ENCODE results near the gene ADGRL3. TPM values are rescaled to one million over a fixed set of nuclear protein-coding genes. Genes with fewer than 3 reads are reported as not detected.

Gene ADGRL3
- total RNA-seq, 1 donor from 2014 or later: 31.3 TPM

DNA sequence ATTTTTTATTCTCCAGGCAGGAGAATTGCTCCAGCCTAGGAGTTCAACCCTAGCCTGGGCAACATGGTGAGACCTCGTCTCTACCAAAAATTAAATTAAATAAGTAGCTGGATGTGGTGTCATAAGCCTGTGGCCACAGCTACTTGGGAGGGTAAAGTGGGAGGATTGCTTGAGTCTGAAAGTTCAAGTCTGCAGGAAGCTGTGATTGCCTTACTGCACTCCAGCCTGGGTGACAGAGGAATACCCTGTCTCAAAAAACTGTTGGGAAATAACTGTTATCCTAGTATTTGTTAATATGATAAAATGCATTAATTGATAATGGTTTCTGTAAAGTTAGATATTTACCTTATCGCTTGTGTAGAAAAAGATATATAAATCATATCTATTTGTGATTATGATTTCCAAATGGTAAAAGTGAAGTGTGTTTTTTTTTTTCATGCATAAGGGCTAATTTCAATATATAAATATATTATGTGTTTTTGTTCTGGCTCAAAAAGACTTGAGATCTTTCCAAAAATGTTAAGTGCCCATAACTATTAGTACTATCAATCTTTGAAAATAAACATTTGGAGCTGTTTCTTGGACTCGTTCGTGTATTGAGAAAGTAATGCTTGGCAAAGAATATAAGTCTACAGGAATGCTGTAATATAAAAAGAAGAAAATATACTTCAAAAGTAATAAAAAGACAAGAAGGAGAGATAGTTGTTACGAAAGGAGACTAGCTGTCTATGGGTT lies 396.6 kb downstream of the ADGRL3 start:
- no peaks in the 10 kb centered on the region for H3K36me3 ChIP-seq (ENCODE audit: insufficient read depth, low read length)
- H3K4me1 ChIP-seq (ENCODE audit: insufficient read depth, low read length): no peaks in the 10 kb centered on the region
- H3K9ac ChIP-seq (ENCODE audit: low read length): no peak overlapping the region
- H4K20me1 ChIP-seq (ENCODE audit: insufficient read depth, low read length): no peaks in the 10 kb centered on the region
- no peaks in the 10 kb centered on the region for H3K9me3 Mint-ChIP-seq (ENCODE audit: unreplicated experiment)
- no peaks in the 10 kb centered on the region for H3K27me3 ChIP-seq (ENCODE audit: insufficient read depth, low read length)
- H3K4me3 ChIP-seq (ENCODE audit: insufficient read depth, low read depth, low read length): no peak overlapping the region
- H3K9me3 ChIP-seq (ENCODE audit: insufficient read depth, low read depth, low read length): no peaks in the 10 kb centered on the region
- H3K4me1 Mint-ChIP-seq (ENCODE audit: low read depth, unreplicated experiment): peaks cover 1% of the 10 kb centered on the region
- H2AFZ ChIP-seq (ENCODE audit: low read depth, low read length): no peak overlapping the region
- H3K27me3 Mint-ChIP-seq (ENCODE audit: low read depth, unreplicated experiment): no peaks in the 10 kb centered on the region
- H3K4me2 ChIP-seq (ENCODE audit: low read length): no peak overlapping the region
- H3K27ac ChIP-seq (ENCODE audit: low read depth, low read length): no peak overlapping the region
- no peak overlapping the region for H3K4me3 Mint-ChIP-seq (ENCODE audit: unreplicated experiment)
- no peaks in the 10 kb centered on the region for H3K79me2 ChIP-seq (ENCODE audit: insufficient read depth, low read length)
- no peak overlapping the region for H3K27ac Mint-ChIP-seq (ENCODE audit: unreplicated experiment)
- DNase-seq (ENCODE audit: low read depth): no peak
- no peak for FAIRE-seq
- H3K36me3 Mint-ChIP-seq (ENCODE audit: low read depth, unreplicated experiment): no peaks in the 10 kb centered on the region
- TF ChIP-seq CTCF (IDR thresholded peaks at IDR 0.05; ENCODE audit: insufficient read depth, low read depth, low read length) (no peak), EZH2 (IDR thresholded peaks at IDR 0.05; ENCODE audit: insufficient read depth, low read length) (no peak)

- no peaks in the 10 kb centered on the region for H3K27me3 ChIP-seq (ENCODE audit: insufficient read depth, low read length)
- no peak overlapping the region for H3K4me3 Mint-ChIP-seq (ENCODE audit: unreplicated experiment)
- peaks cover 1% of the 10 kb centered on the region for H3K9me3 Mint-ChIP-seq (ENCODE audit: unreplicated experiment)
- H3K4me3 ChIP-seq (ENCODE audit: insufficient read depth, low read depth, low read length): no peak overlapping the region
- H3K79me2 ChIP-seq (ENCODE audit: insufficient read depth, low read length): no peaks in the 10 kb centered on the region
- H3K4me2 ChIP-seq (ENCODE audit: low read length): no peak overlapping the region
- H3K9ac ChIP-seq (ENCODE audit: low read length): no peak overlapping the region
- FAIRE-seq (no peak), DNase-seq (ENCODE audit: low read depth) (no peak)
- no peaks in the 10 kb centered on the region for H3K27me3 Mint-ChIP-seq (ENCODE audit: low read depth, unreplicated experiment)
- H3K9me3 ChIP-seq (ENCODE audit: insufficient read depth, low read depth, low read length): no peaks in the 10 kb centered on the region
- no peak overlapping the region for H2AFZ ChIP-seq (ENCODE audit: low read depth, low read length)
- no peak for TF ChIP-seq EZH2 (IDR thresholded peaks at IDR 0.05; ENCODE audit: insufficient read depth, low read length)
- TF ChIP-seq CTCF (IDR thresholded peaks at IDR 0.05; ENCODE audit: insufficient read depth, low read depth, low read length): no peak
- H3K27ac ChIP-seq (ENCODE audit: low read depth, low read length): no peak overlapping the region
- peaks cover 7% of the 10 kb centered on the region for H3K36me3 Mint-ChIP-seq (ENCODE audit: low read depth, unreplicated experiment)
- H3K4me1 Mint-ChIP-seq (ENCODE audit: low read depth, unreplicated experiment): peaks cover 6% of the 10 kb centered on the region
- H3K4me1 ChIP-seq (ENCODE audit: insufficient read depth, low read length): no peaks in the 10 kb centered on the region
- no peaks in the 10 kb centered on the region for H4K20me1 ChIP-seq (ENCODE audit: insufficient read depth, low read length)
- H3K36me3 ChIP-seq (ENCODE audit: insufficient read depth, low read length): no peaks in the 10 kb centered on the region
- H3K27ac Mint-ChIP-seq (ENCODE audit: unreplicated experiment): no peak overlapping the region
These were observed 403.0 kb downstream of the ADGRL3 start for GRCh38 chr4:61603086-61603485.

DNA sequence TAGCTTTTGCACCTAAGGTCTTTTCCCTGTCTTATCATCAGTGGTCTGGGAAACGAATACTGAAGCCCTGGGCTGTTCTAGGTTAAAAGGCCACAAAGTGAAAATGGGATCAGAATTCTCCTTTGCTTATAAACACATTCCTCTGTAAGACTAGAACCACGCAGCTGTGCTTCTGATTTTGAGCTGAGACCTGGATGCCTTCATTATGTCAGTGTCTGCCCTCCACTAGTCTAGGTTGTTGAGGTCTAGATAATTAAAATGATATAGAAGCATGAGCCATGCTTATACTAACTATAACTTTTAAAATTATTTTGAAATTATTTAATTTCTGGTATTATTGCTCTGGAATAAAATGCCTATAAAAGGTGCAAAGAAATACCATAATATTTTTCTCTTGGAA lies 403.9 kb downstream of the ADGRL3 start:
- Histone ChIP-seq H3K27me3 (ENCODE audit: insufficient read depth, low read length) (no peaks in the 10 kb centered on the region), H3K36me3 (ENCODE audit: insufficient read depth, low read length) (no peaks in the 10 kb centered on the region), H3K4me1 (ENCODE audit: insufficient read depth, low read length) (no peaks in the 10 kb centered on the region), H3K27ac (ENCODE audit: low read depth, low read length) (no peak overlapping the region), H3K4me2 (ENCODE audit: low read length) (no peak overlapping the region), H4K20me1 (ENCODE audit: insufficient read depth, low read length) (no peaks in the 10 kb centered on the region), H3K79me2 (ENCODE audit: insufficient read depth, low read length) (no peaks in the 10 kb centered on the region), H3K9me3 (ENCODE audit: insufficient read depth, low read depth, low read length) (no peaks in the 10 kb centered on the region), H3K4me3 (ENCODE audit: insufficient read depth, low read depth, low read length) (no peak overlapping the region), H3K9ac (ENCODE audit: low read length) (no peak overlapping the region), H2AFZ (ENCODE audit: low read depth, low read length) (no peak overlapping the region)
- TF ChIP-seq EZH2 (IDR thresholded peaks at IDR 0.05; ENCODE audit: insufficient read depth, low read length) (no peak), CTCF (IDR thresholded peaks at IDR 0.05; ENCODE audit: insufficient read depth, low read depth, low read length) (no peak)
- no peaks in the 10 kb centered on the region for H3K27me3 Mint-ChIP-seq (ENCODE audit: low read depth, unreplicated experiment)
- no peak for FAIRE-seq
- H3K4me1 Mint-ChIP-seq (ENCODE audit: low read depth, unreplicated experiment): peaks cover 6% of the 10 kb centered on the region
- peaks cover 1% of the 10 kb centered on the region for H3K9me3 Mint-ChIP-seq (ENCODE audit: unreplicated experiment)
- no peak overlapping the region for H3K4me3 Mint-ChIP-seq (ENCODE audit: unreplicated experiment)
- peaks cover 7% of the 10 kb centered on the region for H3K36me3 Mint-ChIP-seq (ENCODE audit: low read depth, unreplicated experiment)
- no peak overlapping the region for H3K27ac Mint-ChIP-seq (ENCODE audit: unreplicated experiment)
- DNase-seq (ENCODE audit: low read depth): no peak
